ENCODE measurements around the gene SSBP2.
A peak's percentile ranks its signal among the peaks of the same experiment; 100 is the strongest.

SSBP2 gene

GRCh38 chr5:81750308-81751008 lies 439 bp downstream of the SSBP2 start:
- TF ChIP-seq SIN3A (IDR thresholded peaks at IDR 0.05; ENCODE audit: borderline replicate concordance, insufficient read depth, low read length) = 0 out of 2 replicates have a peak, but pooled peaks have one; percentile 52
- TF ChIP-seq TAF1 (IDR thresholded peaks at IDR 0.05; ENCODE audit: borderline replicate concordance, insufficient read depth, low read length) = no peak

DNA sequence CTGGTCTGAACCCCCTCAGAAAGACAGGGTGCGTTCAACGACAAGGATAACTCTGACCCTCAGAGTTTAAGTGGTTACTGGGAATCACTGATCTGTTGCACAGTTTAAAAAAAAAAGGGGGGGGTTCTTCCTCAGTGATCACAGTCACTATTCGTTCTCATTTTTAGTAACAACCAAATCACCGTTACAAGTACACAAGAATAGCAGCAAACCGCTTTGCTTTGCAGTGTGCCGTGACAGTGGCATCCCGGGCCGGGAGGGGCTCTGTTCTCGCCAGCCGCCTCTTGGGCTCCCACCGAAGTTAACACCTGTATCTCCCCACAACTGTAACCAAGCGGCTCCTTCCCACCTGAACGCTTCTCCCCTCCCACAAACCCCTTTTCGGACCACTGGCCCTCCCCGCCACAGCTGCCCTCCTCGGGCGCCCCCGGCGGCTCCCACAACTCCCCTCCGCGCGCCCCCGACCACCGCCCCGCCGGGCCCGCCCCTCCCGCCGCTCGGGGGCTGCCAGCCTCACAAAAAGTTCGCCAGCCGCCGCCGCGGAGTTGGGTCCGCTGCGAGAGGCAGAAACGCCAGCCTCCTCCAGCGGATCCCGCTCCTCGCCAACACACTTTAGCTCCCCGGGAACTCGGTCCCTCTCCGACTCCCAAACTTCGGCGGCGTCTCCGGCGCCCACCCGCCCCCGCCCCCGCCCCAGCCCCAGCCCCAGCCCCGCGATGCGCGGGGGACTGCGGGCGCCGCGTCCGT lies 1.2 kb downstream of the SSBP2 start:
- no peak for TF ChIP-seq TAF1 (IDR thresholded peaks at IDR 0.05; ENCODE audit: borderline replicate concordance, insufficient read depth, low read length)
- TF ChIP-seq, protein P1, sequence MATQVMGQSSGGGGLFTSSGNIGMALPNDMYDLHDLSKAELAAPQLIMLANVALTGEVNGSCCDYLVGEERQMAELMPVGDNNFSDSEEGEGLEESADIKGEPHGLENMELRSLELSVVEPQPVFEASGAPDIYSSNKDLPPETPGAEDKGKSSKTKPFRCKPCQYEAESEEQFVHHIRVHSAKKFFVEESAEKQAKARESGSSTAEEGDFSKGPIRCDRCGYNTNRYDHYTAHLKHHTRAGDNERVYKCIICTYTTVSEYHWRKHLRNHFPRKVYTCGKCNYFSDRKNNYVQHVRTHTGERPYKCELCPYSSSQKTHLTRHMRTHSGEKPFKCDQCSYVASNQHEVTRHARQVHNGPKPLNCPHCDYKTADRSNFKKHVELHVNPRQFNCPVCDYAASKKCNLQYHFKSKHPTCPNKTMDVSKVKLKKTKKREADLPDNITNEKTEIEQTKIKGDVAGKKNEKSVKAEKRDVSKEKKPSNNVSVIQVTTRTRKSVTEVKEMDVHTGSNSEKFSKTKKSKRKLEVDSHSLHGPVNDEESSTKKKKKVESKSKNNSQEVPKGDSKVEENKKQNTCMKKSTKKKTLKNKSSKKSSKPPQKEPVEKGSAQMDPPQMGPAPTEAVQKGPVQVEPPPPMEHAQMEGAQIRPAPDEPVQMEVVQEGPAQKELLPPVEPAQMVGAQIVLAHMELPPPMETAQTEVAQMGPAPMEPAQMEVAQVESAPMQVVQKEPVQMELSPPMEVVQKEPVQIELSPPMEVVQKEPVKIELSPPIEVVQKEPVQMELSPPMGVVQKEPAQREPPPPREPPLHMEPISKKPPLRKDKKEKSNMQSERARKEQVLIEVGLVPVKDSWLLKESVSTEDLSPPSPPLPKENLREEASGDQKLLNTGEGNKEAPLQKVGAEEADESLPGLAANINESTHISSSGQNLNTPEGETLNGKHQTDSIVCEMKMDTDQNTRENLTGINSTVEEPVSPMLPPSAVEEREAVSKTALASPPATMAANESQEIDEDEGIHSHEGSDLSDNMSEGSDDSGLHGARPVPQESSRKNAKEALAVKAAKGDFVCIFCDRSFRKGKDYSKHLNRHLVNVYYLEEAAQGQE (IDR thresholded peaks at IDR 0.05; ENCODE audit: insufficient read depth in 1 of 2, low read depth in 2 of 2, low read length in 2 of 2) = no peak
- TF ChIP-seq FOXP2 (optimal IDR thresholded peaks at IDR 0.05; ENCODE audit: borderline replicate concordance, extremely low read depth, extremely low read length, insufficient read depth) = no peak
- TF ChIP-seq POLR2AphosphoS5 (IDR thresholded peaks at IDR 0.05; ENCODE audit: low read depth, low read length) = no peak
- TF ChIP-seq SIN3A (IDR thresholded peaks at IDR 0.05; ENCODE audit: borderline replicate concordance, insufficient read depth, low read length) = no peak

DNA sequence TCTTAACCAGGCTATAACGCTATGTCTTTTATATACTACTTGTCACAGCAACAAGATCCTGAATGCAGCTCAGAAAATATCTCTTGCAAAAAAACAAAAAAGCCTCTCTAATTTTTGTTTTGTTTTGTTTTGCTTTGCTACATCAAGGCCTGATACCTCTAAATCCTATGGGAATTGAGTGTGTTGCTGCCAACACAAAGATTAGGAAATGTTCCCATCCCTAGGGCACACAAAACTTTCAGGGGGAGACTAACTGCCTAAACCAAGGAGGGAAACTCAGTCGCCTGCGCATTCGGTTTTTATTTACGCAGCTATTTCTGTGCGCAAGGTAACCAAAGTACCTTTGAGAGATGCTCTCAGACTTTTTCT lies 1.7 kb downstream of the SSBP2 start:
- no peak for TF ChIP-seq TAF1 (IDR thresholded peaks at IDR 0.05; ENCODE audit: borderline replicate concordance, insufficient read depth, low read length)

DNA sequence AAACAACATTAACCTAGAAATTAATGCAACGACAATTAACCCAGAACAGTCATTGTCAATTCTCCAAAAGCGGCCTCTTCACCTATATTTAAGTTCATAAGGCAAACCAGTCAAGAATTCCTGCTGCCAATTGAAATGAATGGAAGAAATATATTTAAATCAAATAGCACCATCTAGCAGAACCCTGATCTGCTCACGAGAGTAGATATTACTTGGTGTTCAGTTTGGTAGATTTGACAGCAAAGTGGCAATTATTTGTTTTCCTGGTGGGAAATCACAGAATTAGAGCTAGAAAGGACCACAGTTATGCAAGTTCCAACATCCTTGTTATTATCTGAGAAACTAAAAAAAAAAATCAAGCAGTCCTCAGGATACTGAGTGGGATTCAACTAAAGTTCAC lies 2.3 kb downstream of the SSBP2 start:
- TF ChIP-seq, protein P1 (IDR thresholded peaks at IDR 0.05; ENCODE audit: insufficient read depth in 1 of 2, low read depth in 2 of 2, low read length in 2 of 2) = no peak
- no peak for TF ChIP-seq TAF1 (IDR thresholded peaks at IDR 0.05; ENCODE audit: borderline replicate concordance, insufficient read depth, low read length)
- no peak for TF ChIP-seq SIN3A (IDR thresholded peaks at IDR 0.05; ENCODE audit: borderline replicate concordance, insufficient read depth, low read length)
- no peak for TF ChIP-seq POLR2AphosphoS5 (IDR thresholded peaks at IDR 0.05; ENCODE audit: low read depth, low read length)
- TF ChIP-seq FOXP2 (optimal IDR thresholded peaks at IDR 0.05; ENCODE audit: borderline replicate concordance, extremely low read depth, extremely low read length, insufficient read depth) = no peak

GRCh38 chr5:81747030-81747429 lies 3.9 kb downstream of the SSBP2 start:
- TF ChIP-seq, protein P1 (IDR thresholded peaks at IDR 0.05; ENCODE audit: insufficient read depth in 1 of 2, low read depth in 2 of 2, low read length in 2 of 2) = no peak
- no peak for TF ChIP-seq FOXP2 (optimal IDR thresholded peaks at IDR 0.05; ENCODE audit: borderline replicate concordance, extremely low read depth, extremely low read length, insufficient read depth)
- TF ChIP-seq POLR2AphosphoS5 (IDR thresholded peaks at IDR 0.05; ENCODE audit: low read depth, low read length) = no peak
- TF ChIP-seq SIN3A (IDR thresholded peaks at IDR 0.05; ENCODE audit: borderline replicate concordance, insufficient read depth, low read length) = no peak
- no peak for TF ChIP-seq TAF1 (IDR thresholded peaks at IDR 0.05; ENCODE audit: borderline replicate concordance, insufficient read depth, low read length)

DNA sequence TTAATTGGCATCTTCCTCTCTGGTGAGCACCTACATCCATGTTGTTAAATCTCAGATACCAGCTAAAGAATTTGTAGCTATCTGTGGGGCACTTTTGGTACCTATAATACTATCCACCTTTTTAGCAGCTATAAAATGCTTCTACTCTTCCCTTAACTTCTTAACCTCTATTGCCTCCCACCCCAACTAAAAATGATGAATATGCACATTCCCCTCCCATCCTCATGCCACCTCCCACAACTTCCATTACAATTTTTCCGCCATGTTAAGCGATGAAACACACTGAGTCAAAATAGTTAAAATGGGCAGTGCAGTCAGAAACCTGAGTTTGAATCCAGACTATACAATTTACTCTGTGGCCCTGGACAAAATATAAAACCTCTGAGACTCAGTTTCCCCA lies 10.1 kb downstream of the SSBP2 start:
- no peak for TF ChIP-seq POLR2AphosphoS5 (IDR thresholded peaks at IDR 0.05; ENCODE audit: low read depth, low read length)
- TF ChIP-seq SIN3A (IDR thresholded peaks at IDR 0.05; ENCODE audit: borderline replicate concordance, insufficient read depth, low read length) = no peak
- no peak for TF ChIP-seq TAF1 (IDR thresholded peaks at IDR 0.05; ENCODE audit: borderline replicate concordance, insufficient read depth, low read length)
- no peak for TF ChIP-seq FOXP2 (optimal IDR thresholded peaks at IDR 0.05; ENCODE audit: borderline replicate concordance, extremely low read depth, extremely low read length, insufficient read depth)
- TF ChIP-seq, protein P1 (IDR thresholded peaks at IDR 0.05; ENCODE audit: insufficient read depth in 1 of 2, low read depth in 2 of 2, low read length in 2 of 2) = no peak

Measured in PFSK-1 (cell line).